ENCODE data around the gene DPP9. TPM values are rescaled to one million over a fixed set of nuclear protein-coding genes. Genes with fewer than 3 reads are reported as not detected.

Gene DPP9
- total and polyA plus RNA-seq, 2 of the 4 experiments (the other 2 are of a cell fraction): 12.4 to 33.0 TPM

DNA sequence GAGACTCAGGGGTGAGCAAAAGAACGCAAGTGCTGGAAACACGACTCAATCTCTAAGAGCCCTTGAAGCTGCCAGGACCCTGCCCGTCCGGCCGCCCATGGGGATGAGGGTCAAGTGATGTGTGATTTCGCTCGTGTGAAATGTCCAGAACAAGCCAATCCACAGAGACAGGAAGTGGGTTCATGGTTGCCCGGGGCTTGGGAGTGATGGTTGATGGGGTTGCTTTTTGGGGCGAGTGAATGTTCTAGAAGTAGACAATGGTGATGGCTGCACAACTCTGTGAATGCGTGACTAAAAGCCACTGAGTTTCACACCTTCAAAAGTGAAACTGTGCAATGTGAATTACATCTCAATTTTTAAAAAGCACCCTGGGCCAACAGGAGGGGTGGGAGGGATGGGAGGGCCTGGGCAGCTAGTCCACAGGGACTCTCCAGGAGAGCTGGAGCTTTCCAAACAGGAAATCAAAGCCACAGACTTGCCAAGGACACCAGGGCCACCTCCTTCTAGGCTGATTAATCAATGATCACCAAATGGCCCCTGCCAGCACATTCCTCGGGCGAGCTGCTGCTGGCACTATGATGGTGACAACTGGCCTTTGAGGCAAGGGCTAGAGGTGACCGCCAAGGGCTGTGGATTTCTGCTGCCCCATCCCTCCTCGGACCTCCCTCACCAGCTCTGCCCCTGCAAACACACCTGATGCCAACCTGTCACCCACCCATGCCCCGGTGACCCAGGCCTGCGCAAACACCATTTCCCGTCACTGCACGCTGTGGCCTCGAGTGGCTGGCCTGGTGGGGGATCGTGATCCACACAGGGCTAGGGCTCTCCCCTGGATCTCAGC lies 14.0 kb downstream of the DPP9 start:
- no peaks in the 10 kb centered on the region; the same call in 1 of the 2 replicates for H4K20me1 ChIP-seq (ENCODE audit: insufficient read depth, low read length)
- no peak for DNase-seq
- H3K23ac ChIP-seq (ENCODE audit: low read depth, low read length): no peak overlapping the region
- in situ Hi-C loops (cut with MboI; ENCODE audit: low sequenced_read_pairs): no loop called here
- dilution Hi-C loops (cut with HindIII; ENCODE audit: low sequenced_read_pairs, unreplicated experiment): no loop called here
- no peak overlapping the region for H2BK20ac ChIP-seq (ENCODE audit: low read depth, low read length)
- H2BK15ac ChIP-seq (ENCODE audit: low read depth, low read length): no peak overlapping the region; the same call in 2 of the 3 replicates
- H3K4me3 ChIP-seq (ENCODE audit: insufficient read depth, low read depth, low read length): no peak overlapping the region
- BruUV-seq (replicated peaks): no TSS peak
- no peak overlapping the region for H3K4ac ChIP-seq (ENCODE audit: low read depth, low read length)
- H3K4me2 ChIP-seq (ENCODE audit: low read depth, low read length): no peak overlapping the region
- H3K79me1 ChIP-seq (ENCODE audit: low read depth in 1 of 2, low read length in 2 of 2): peaks cover 43 to 79% of the 10 kb centered on the region in 2 experiments
- peak overlapping the region; percentile 87 for H2AK9ac ChIP-seq (replicated peaks; ENCODE audit: low read depth, low read length, poor library complexity)
- H2AK5ac ChIP-seq (ENCODE audit: low read depth, low read length): 0 out of 2 replicates have a peak overlapping the region, but pooled peaks have one; percentile 9
- no peak overlapping the region for H4K91ac ChIP-seq (ENCODE audit: insufficient read depth, low read depth, low read length)
- H3K36me3 ChIP-seq (ENCODE audit: control insufficient read depth, insufficient read depth, low read length): peaks cover 59% of the 10 kb centered on the region
- no peak for ATAC-seq (ENCODE audit: low read depth)
- no peak overlapping the region for H3K18ac ChIP-seq (ENCODE audit: low read depth, low read length)
- no peak overlapping the region for H4K5ac ChIP-seq (ENCODE audit: low read depth, low read length)
- intact Hi-C loops (cut with micrococcal nuclease): no loop called here
- POLR2A ChIA-PET (ENCODE audit: unreplicated experiment): no interaction called here
- no peak overlapping the region for H2AFZ ChIP-seq (replicated peaks; ENCODE audit: low read length, poor library complexity)
- WGBS, 2 experiments (ENCODE audit: extremely low coverage in 2 of 2, insufficient read length in 1 of 2): 96% methylated on average over 10 of the region's 20 CpGs; no CpG with 5 or more reads in 1 of the 2 experiments
- H4K8ac ChIP-seq (ENCODE audit: low read depth in 2 of 2, low read length in 2 of 2): no peak overlapping the region
- peaks cover 15% of the 10 kb centered on the region for H3K9me1 ChIP-seq (ENCODE audit: insufficient read depth, low read length)
- TF ChIP-seq MXI1 (IDR thresholded peaks at IDR 0.05; ENCODE audit: borderline replicate concordance, low read depth, low read length): no peak
- no peak for TF ChIP-seq MAZ (IDR thresholded peaks at IDR 0.05; ENCODE audit: borderline replicate concordance, low read depth, low read length)
- H2BK120ac ChIP-seq (ENCODE audit: low read depth, low read length): no peak overlapping the region
- H3K14ac ChIP-seq (replicated peaks; ENCODE audit: low read depth, low read length): no peak overlapping the region
- H3K27me3 ChIP-seq (ENCODE audit: control insufficient read depth, insufficient read depth, low read length): no peaks in the 10 kb centered on the region
- peak overlapping the region; percentile 37 for H2BK5ac ChIP-seq (ENCODE audit: low read depth, low read length, poor library complexity, severe bottlenecking)
- peaks cover 18% of the 10 kb centered on the region for H3K4me1 ChIP-seq (ENCODE audit: control insufficient read depth, insufficient read depth, low read length)
- no peak overlapping the region for H3K9ac ChIP-seq (ENCODE audit: low read depth, low read length)
- no peak overlapping the region for H3K27ac ChIP-seq (ENCODE audit: insufficient read depth, low read length)
- no peaks in the 10 kb centered on the region for H3K9me3 ChIP-seq (ENCODE audit: control insufficient read depth, insufficient read depth, low read length)
- CTCF ChIA-PET: no interaction called here
- no peak overlapping the region for H3K56ac ChIP-seq (ENCODE audit: extremely low read depth, insufficient read depth, low read length)

Data from IMR-90 (cell line).